GM19193 (cell line): ENCODE results near the gene SCGB3A2.

Experiments used
- POLR2A ChIP-seq: IDR thresholded peaks from 4 replicates; pipeline ENCODE4 v1.6.1; 2011; ENCODE audit not compliant: insufficient read depth, insufficient read length; ENCODE audit errors: extremely low read depth

The SCGB3A2 gene

DNA sequence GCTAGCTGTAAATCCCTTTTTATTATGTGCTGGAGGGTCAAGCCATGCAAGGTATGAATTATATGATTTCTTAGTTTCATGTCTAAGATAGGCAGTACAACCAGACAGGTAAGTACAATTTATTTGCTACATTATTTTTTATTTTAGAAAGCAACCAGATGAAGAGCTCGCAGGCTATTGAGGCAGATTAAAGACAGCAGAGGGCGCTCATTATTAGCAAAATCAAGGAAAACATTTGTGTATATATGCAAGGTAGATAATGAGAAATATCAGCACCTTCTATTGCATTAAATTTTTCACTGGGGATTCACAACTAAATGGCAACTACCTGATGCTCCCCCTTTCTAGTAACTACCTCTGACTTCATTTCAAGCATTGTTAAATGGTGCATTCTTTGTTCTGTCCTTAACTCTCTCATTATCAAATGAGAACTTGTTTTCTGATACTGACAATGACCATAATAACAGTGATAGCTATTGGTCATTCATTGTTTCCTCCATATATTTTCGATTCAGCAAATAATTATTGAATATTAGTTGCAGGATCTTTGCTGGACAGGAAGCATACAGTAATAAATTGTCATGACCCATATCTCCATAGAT, 8.6 kb downstream of the SCGB3A2 start:
- no peak for TF ChIP-seq POLR2A

DNA sequence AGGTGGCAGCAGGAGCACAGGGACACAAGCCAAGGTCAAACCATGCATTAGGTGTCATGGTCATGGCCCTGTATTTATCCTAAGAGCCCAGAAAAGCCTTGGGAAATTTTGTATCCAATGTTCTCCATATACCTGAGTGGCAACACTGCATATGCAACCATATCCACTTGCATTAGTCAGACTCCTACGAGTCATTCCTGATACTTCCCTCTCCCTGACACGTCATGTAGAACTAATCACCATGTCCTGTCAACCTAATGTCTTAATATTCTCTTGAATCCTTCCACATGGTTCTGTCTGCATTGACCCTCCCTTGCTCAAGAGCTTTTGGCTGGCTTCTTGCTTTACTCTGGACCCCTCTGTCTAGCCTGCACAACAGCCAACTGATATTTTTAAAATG, 9.4 kb downstream of the SCGB3A2 start:
- no peak for TF ChIP-seq POLR2A

DNA sequence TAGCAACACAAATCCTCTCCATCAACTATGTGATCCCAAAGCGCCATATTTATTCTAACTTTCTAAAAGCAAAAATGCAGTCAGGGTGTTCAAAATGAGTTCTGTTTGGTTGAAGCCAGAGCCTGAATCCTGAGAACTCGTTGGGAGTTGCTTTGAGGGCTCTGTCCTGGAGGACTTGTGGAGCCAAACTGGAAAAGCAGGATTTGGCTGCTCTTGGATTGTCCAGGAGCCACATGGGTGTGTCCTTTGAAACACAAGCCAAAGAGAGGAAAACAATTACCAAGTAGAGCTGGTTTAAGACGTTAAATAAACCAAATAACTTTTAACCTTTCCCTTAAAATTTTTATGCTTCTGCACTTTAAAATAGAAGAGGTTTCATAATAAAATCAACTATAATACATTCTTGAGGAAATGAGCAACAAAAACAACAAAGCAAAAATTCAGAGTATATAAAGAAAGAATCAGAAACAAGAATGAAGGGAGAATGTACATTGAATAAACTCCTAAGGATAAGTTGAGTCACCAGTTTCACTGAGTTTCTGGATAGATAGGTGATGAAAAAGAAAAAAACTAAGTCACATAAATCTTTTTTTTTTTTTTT, 14.3 kb downstream of the SCGB3A2 start:
- no peak for TF ChIP-seq POLR2A

DNA sequence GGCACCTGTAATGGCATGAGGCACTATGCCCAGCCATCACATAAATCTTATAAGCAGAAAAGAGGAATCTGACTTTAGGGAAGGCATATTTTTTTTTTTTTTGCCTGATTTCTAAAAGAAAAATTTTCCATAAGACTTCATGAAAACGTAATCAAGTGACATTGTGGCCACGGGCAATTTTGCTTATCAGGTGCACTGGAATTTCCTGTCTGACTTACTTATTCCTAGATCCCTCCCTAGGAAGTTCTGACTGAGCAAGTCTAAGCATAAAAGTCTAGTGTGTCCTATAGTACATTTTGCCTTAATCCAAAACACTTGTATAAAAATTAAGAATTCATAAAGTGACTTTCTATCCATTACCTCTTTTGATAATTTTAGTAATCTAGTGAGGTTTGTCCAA, 15.3 kb downstream of the SCGB3A2 start:
- no peak for TF ChIP-seq POLR2A

DNA sequence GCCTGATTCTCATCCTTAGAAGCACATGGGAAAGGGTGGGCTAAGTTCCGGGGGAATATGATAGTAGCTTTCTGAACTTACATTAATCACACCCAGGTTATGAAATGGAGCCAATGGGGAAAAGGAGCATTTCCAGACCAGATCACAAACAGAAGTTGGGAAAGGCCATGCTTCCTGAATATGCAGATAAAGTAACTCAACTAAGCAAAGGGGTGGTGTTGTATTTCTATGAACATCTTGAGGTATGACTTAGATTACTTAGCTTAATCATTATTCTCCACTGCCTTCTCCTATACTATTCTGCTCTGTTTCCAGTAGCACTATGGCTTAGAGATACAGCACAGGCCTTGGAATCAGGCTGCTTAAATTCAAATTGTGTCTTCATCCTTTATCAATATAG, 17.4 kb downstream of the SCGB3A2 start:
- no peak for TF ChIP-seq POLR2A

DNA sequence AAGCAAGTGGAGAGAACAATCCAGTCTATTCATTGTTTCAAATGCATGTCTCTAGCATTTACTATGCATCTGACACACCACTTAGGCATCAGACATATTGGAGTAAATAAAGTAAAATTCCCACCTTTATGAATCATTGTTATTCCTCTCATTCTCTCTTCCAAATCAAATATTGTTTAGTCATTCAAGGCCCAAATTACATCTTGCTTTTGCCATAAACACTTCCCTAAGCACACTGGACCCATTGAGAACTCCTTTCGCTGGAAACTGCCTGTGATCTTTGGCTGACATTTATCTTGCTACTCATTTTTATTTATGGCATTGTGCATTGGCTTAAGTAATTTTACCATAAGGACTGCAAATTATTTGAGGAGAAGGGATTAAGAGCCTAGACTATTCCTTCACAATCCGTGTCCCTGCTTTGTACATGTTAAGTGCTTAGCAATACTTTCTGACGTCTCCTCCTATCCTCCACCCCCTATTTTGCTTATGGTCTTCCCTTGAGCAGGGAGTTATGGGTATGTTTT, 20.4 kb downstream of the SCGB3A2 start:
- TF ChIP-seq POLR2A = no peak

DNA sequence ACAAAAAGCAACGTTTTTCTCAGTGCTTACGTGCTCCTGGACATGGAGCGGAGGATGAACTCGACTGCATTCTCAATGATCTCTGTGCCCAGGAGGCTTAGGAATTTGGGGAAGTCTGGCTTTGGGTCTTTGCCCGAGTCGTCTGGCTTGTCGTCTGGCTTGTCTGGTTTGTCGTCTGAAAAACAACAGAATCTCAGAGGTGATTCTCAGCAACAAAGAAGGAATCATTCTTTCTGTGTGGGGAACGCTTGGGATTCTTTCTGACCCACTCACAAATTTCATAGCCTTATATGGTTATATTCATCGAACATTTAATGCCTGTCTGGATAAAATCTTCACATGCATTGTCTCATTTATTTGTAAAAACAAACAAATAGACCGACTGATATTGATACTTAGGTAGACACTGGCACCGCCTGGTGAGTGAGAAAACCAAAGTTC, 23.1 kb downstream of the SCGB3A2 start:
- no peak for TF ChIP-seq POLR2A

DNA sequence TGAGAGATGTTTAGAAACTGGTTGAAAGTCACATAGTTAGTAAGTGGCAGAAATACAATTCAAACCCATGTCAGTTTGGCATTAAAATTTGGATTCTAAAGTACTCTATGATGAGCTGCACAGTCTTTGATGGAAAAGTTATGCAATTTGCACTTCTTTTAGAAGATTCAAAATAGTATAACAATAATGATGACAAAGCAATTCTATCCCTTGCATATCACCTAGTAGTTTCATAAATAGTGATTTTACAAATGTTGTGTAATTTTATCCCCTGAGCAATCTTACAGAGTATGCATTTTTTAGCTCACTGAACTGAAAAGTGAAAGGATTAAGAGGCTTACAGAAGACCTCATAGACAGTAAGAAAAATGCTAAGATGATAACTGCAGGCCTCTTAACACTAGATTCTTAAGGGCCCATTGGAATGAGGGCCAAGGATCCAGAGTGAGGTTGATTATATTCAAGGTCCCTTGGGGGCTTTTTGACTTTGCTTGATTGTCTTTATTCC, 24.2 kb downstream of the SCGB3A2 start:
- TF ChIP-seq POLR2A = no peak

DNA sequence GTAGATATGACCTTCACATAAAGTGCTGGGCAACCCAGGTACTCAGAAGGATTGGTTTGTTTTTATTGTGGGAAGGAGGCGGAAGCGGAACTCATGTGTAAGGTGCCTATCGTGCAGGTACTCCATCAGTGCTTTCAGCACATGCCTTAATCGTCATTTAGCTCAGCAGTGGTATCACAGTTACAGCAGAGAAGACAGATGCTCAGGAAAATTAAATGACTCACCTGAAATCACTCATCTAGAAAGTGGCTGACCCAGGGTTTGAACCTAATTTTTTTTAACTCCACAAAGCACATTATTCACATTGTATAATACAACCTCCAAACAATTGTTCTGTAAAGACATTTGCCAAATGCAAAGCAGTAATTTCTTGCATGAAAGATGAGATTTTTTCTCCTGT, 25.6 kb downstream of the SCGB3A2 start:
- TF ChIP-seq POLR2A = no peak

DNA sequence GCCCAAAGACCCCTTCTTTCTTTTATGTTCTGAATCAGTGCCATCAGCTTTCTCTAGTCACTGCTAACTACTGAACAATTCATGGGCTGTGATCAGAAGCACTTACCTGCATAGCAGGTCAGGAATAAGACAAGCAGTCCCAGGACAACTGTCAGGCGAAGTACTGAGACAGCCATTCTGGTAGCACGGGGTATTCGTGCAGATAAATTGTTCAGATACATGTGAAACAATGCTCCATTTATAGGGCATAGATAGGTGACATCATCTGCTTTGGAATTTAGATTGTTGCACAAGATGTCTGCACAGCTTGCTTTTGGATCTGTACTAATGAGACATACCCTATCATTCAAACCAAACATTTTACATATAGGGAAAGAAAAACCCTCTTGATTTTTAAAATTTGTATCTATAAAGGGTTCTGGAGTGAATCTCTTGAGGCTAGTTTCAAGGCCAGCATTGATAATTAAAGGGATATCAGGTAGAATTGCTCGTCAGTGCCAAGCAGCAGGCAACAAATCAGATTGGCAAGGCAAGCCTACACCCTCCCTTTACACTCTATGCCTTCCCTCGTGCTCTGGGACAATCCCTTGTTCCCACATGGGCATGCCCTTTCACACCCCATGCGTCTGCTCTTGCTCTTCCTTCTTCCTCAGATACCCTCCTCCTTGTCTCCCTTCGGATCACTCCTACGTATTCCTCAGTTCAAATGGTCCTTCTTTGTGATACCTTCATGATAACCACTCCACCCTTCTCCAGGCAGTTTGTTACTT, 28.0 kb downstream of the SCGB3A2 start, which contains the start of gene C5orf46:
TSS of gene C5orf46 (minus strand) at position 213 of the 770 bp plus-strand sequence. CDS start at position 176, 37 bp downstream.
- no peak for TF ChIP-seq POLR2A

DNA sequence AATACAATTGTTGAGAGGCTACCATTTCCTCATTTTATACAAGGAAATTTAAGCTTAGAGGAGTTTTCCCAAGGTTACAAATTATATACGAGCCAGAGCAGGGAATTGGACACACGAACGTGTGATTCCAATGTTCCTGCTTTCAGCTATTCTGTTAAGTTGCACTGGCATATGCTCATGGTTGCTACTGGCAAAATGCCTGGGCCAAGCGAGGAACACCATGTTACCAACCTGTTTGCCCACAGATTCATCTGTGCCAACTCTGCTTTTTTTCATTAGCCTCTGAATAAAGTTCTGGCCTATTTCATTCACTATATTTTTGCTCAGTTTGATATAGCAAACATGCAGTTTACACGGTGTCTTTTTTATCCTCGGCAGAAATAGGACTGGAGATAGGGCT, 32.9 kb downstream of the SCGB3A2 start:
- no peak for TF ChIP-seq POLR2A

DNA sequence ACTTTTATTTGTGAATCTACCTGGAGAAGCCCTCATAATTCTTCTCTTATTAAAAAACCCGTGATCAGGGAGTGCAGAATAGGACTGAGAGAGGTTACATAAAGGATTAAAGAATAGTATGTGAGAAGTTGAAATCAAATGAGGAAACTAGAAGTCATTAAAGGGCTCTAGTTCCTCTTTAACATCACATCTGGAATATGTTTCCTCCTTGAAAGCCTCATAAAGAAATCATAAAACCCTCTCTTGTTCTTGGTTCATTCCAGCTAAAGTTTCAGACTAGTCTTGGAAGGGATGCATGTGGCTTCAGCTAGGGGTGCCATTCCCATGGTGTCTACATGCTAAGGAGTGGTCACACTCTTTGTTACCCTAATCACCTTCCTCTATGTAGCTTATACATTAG, 33.5 kb downstream of the SCGB3A2 start:
- no peak for TF ChIP-seq POLR2A

DNA sequence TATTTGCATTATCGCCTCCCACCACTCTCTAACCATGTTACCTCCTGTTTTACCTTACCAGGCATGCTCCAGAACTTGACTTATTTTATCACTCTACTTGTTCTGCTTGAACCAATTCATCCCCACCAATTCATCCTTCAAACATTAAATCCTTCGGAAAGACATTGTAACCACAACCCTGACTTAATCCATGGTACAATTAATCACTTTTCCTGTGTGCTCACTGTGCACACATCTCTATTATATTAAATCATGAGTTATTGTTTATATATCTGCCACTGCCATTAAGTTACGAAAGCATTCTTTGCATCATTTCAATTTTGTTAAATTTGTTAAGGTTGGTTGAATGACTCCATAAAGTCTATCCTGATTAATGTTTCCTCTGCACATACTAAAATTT, 35.3 kb downstream of the SCGB3A2 start:
- no peak for TF ChIP-seq POLR2A

DNA sequence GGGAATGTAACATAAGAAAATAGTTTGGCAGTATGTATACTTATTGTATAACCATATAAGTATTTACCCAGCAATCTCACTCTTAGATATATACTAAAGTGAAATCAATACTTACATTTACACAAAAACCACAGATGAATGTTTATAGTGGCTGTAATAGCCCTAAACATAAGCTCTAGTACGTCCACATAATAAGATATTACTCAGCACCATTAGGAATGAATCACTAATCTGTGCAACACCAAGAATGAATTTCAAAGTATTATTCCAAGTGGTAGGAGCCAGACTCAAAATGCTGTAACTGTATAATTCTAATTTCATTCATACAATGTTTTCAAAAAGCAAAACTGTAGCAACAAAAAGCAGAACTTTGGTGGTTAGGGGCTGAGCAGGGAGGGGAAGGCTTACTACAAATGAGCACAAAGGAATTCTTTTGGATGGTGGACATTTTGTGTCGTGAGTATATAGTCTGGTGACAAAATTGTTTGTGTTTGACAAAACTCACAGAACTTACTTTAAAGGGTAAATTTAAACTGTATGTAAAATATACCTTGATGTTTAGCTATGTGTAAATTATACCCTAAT, 39.7 kb downstream of the SCGB3A2 start:
- TF ChIP-seq POLR2A = no peak

DNA sequence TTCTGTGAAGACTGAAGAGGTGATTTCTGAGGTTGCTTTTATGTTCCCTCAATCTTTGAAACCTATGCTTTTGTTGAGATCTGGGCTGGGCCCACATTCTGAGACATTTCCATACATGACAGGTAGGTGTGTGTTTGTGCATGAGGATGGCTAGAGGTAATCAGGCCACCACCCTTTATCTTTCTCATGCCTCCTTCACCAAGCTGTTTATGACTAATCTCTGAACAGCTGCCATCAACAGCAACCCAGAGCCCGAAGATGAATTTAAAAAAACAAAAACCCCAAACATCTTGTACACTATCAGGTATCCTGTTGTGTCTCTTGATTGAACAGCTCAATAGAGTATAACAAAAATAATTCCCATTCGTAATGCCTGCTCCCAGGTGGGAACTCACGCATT, 40.4 kb downstream of the SCGB3A2 start:
- no peak for TF ChIP-seq POLR2A

DNA sequence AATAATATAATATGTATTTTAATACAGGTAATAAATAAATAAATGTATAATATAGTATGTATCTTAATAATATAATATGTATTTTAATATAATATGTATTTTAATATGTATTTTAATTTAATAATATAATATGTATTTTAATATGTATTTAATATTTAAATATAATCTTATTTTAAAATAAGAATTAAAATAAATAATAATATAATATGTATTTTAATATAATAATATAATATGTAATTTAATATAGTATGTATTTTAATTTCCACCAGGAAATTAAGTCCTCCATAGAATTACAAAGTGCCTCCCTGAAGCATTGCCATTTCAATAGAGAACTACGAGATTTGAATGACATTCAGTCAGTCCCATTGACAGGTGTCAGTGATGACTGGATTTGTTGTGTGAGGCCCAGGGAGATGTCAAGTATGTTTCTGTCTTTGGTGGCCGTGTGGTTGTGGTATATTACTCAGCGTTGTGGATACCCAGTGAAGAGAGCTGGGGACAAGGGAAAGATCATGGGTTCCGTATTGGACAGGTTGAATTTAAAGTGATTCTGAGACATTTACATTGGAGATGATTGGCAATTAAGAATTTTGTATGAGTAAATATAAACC, 42.0 kb downstream of the SCGB3A2 start:
- TF ChIP-seq POLR2A = no peak

DNA sequence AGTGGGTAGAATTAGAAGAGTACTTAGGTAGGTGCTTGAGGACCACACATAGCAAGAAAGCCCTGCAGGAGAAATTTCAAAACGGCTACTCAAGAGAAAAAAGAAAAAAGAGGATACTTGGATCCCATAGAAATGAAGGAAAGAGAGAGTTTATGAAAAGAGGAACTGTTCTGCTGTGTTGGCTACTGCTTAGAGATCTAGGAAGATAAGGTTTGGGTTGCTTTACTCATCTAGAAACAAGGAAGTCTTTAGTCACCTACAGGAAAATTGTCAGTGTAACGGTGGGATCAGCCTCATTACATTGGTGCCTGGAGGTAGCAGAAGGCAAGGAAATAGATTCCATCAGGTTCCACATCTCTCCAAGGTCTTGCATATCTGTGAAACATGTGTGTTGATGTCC, 42.6 kb downstream of the SCGB3A2 start:
- TF ChIP-seq POLR2A = no peak
